ENCODE results near the gene PLP2.

- TF ChIP-seq, protein P1, sequence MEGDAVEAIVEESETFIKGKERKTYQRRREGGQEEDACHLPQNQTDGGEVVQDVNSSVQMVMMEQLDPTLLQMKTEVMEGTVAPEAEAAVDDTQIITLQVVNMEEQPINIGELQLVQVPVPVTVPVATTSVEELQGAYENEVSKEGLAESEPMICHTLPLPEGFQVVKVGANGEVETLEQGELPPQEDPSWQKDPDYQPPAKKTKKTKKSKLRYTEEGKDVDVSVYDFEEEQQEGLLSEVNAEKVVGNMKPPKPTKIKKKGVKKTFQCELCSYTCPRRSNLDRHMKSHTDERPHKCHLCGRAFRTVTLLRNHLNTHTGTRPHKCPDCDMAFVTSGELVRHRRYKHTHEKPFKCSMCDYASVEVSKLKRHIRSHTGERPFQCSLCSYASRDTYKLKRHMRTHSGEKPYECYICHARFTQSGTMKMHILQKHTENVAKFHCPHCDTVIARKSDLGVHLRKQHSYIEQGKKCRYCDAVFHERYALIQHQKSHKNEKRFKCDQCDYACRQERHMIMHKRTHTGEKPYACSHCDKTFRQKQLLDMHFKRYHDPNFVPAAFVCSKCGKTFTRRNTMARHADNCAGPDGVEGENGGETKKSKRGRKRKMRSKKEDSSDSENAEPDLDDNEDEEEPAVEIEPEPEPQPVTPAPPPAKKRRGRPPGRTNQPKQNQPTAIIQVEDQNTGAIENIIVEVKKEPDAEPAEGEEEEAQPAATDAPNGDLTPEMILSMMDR (conservative IDR thresholded peaks at IDR 0.05) = no peak
- no peak for TF ChIP-seq EZH2 (IDR thresholded peaks at IDR 0.05; ENCODE audit: low read depth)
Observed at GRCh38 chrX:49122499-49122898, 49.2 kb upstream of the PLP2 start.
